K562 (cell line): ENCODE measurements around the gene CPED1.

Experiments used
- CEBPZ ChIP-seq: fragments of 150-350 bp; IDR thresholded peaks from 2 replicates; pipeline ENCODE4 v1.6.1; 2014; ENCODE audit warnings: low read depth, mild to moderate bottlenecking, low read length, borderline replicate concordance
- CHD7 ChIP-seq: fragments of 200-600 bp; sonication (generic); IDR thresholded peaks from one replicate; pipeline ENCODE4 v1.6.1; 2012; ENCODE audit warnings: mild to moderate bottlenecking, low read depth, low read length, inconsistent platforms
- CTCF ChIP-seq, 3 experiments: IDR thresholded peaks in 2 of 3; conservative IDR thresholded peaks in 1 of 3; 2 replicates each; pipeline ENCODE4 v1.5.1; 2011 to 2012; ENCODE audit warnings: low read length in 3 of 3, mild to moderate bottlenecking in 3 of 3, control low read depth in 2 of 3, improper control_type of control experiment in 1 of 3, inconsistent platforms in 1 of 3, low read depth in 1 of 3, mixed read lengths in 1 of 3, moderate library complexity in 1 of 3; ENCODE audit not compliant: insufficient read depth in 2 of 3
- ETV6 ChIP-seq, 3 experiments: fragments of 150-350 bp in 1 of 3; sonication (generic) in 1 of 3; formaldehyde crosslinking in 1 of 3; IDR thresholded peaks; 2 replicates each; pipeline versions ENCODE4 v1.6.1 to v1.8.0; 2014 to 2022; ENCODE audit warnings: borderline replicate concordance in 2 of 3, low read depth in 2 of 3, antibody characterized with exemption in 1 of 3, low read length in 1 of 3, mild to moderate bottlenecking in 1 of 3, missing genetic modification reagents in 1 of 3
- GTF2F1 ChIP-seq: IDR thresholded peaks from 2 replicates; pipeline ENCODE4 v1.6.1; 2011; ENCODE audit warnings: low read depth, low read length, improper control_type of control experiment
- MXD1 ChIP-seq: fragments of 250-450 bp; sonication (Bioruptor Pico); IDR thresholded peaks from 2 replicates; pipeline ENCODE4 v1.8.0; 2021; ENCODE audit warnings: borderline replicate concordance, mild to moderate bottlenecking, moderate library complexity; ENCODE audit not compliant: poor library complexity, severe bottlenecking
- NFIX ChIP-seq: fragments of 250-450 bp; sonication (Bioruptor Pico); IDR thresholded peaks from 2 replicates; pipeline ENCODE4 v1.4.0; 2020; ENCODE audit warnings: low read depth, mild to moderate bottlenecking, moderate library complexity
- NFRKB ChIP-seq: fragments of 450-650 bp; IDR thresholded peaks from 2 replicates; pipeline ENCODE4 v1.6.1; 2016; ENCODE audit warnings: low read depth
- NR2C2 ChIP-seq, 2 experiments: fragments of 200-800 bp in 1 of 2; sonication (Bioruptor generic) in 1 of 2; sonication (generic) in 1 of 2; formaldehyde crosslinking in 1 of 2; IDR thresholded peaks; 2 replicates each; pipeline versions ENCODE4 v1.6.1 to v1.8.0; 2016 to 2022; ENCODE audit warnings: mild to moderate bottlenecking in 1 of 2, missing compliant biosample characterization in 1 of 2, missing genetic modification characterization in 1 of 2, missing genetic modification reagents in 1 of 2
- POLR2A ChIP-seq: fragments of 450-650 bp; conservative IDR thresholded peaks from 2 replicates; pipeline ENCODE4 v1.6.1; 2016
- SAP30 ChIP-seq: fragments of 200-600 bp; sonication (generic); IDR thresholded peaks from 2 replicates; pipeline ENCODE4 v1.6.1; 2012; ENCODE audit warnings: borderline replicate concordance, low read depth, mild to moderate bottlenecking, moderate library complexity, low read length, control low read depth, inconsistent platforms; ENCODE audit not compliant: insufficient read depth, poor library complexity, severe bottlenecking
- SMARCB1 ChIP-seq: IDR thresholded peaks from 2 replicates; pipeline ENCODE4 v1.6.1; 2011; ENCODE audit warnings: improper control_type of control experiment, low read depth; ENCODE audit not compliant: insufficient read length
- ZNF184 ChIP-seq: sonication (generic); formaldehyde crosslinking; IDR thresholded peaks from 2 replicates; pipeline ENCODE4 v1.5.0; 2020; ENCODE audit warnings: missing genetic modification reagents
- TF ChIP-seq, protein P1 (sequence below): fragments of 450-650 bp; formaldehyde crosslinking; IDR thresholded peaks from 2 replicates; pipeline ENCODE4 v1.4.0; 2022; ENCODE audit warnings: missing genetic modification characterization

DNA sequence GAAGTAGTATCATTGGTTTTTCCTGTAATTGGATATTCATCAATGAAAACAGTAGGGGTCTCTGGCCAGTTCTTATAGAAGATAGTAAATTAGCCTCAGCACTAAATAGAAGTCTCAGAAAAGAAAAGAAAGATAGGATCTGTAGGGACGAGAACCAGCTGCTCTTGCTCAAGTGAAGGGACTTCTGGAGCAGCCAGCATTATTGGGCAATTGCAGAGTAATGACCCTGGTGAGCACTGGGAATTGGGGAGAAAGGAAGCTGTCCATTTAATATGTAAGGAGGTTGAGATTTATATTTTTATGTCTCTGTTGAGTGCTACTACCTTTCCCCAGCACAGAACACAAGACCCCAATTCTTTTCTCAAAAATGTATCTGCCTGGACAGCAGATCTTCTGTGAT lies 279.1 kb downstream of the CPED1 start:
- TF ChIP-seq NFRKB, result no peak
- TF ChIP-seq NR2C2 (CRISPR knock-in tag; IDR thresholded peaks at IDR 0.05), result no peak
- TF ChIP-seq NR2C2 (tag; IDR thresholded peaks at IDR 0.05), result no peak
- no peak for TF ChIP-seq POLR2A
- TF ChIP-seq ZNF184 (CRISPR knock-in tag), result no peak
- no peak for TF ChIP-seq CTCF (IDR thresholded peaks at IDR 0.05 in 2 of 3, conservative IDR thresholded peaks at IDR 0.05 in 1 of 3; ENCODE audit: insufficient read depth in 2 of 3, low read depth in 1 of 3, low read length in 3 of 3)
- TF ChIP-seq GTF2F1, result no peak
- TF ChIP-seq, protein P1, sequence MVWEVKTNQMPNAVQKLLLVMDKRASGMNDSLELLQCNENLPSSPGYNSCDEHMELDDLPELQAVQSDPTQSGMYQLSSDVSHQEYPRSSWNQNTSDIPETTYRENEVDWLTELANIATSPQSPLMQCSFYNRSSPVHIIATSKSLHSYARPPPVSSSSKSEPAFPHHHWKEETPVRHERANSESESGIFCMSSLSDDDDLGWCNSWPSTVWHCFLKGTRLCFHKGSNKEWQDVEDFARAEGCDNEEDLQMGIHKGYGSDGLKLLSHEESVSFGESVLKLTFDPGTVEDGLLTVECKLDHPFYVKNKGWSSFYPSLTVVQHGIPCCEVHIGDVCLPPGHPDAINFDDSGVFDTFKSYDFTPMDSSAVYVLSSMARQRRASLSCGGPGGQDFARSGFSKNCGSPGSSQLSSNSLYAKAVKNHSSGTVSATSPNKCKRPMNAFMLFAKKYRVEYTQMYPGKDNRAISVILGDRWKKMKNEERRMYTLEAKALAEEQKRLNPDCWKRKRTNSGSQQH, result no peak
- TF ChIP-seq ETV6 (IDR thresholded peaks at IDR 0.05; ENCODE audit: borderline replicate concordance in 1 of 2, low read depth in 2 of 2, low read length in 1 of 2), result no peak
- TF ChIP-seq ETV6 (CRISPR knock-in tag; IDR thresholded peaks at IDR 0.05; ENCODE audit: borderline replicate concordance), result no peak
- TF ChIP-seq NFIX (CRISPR knock-in tag), result no peak
- TF ChIP-seq SAP30, result no peak
- no peak for TF ChIP-seq SMARCB1
- no peak for TF ChIP-seq CHD7
- no peak for TF ChIP-seq CEBPZ
- no peak for TF ChIP-seq MXD1 (CRISPR knock-in tag)
